ENCODE measurements around the gene SBSN. TPM values are rescaled to one million over a fixed set of nuclear protein-coding genes. Genes with fewer than 3 reads are reported as not detected.
A peak's percentile ranks its signal among the peaks of the same experiment; 100 is the strongest.

SBSN gene
- total RNA-seq, 4 donors from 2014 or later = 1.0 to 13.4 (median 1.2) TPM; not detected in 1

DNA sequence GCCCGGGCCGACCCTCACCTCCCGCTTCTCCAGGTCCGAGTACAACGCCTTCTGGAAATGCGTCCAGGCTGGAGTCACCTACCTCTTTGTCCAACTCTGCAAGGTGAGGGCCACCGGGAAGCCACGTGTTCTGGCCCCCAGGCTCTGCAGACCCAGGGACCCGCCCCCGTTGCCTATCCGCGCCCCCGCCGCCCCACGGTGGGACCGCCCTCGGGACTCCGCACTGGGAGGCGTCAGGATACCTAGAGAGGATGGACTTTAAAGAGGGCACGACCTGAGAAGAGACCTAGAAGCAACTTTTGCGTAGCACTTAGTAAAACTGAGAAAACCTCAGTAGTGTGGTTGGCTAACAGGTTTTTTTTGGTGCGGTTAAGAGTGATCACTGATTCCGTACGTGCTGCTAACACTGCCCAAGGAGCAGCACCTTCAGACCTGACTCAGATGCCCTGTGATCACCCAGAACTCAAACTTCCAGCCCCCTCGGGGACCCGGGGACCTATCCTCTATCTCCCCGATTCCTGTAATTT lies 17.8 kb upstream of the SBSN start:
- Histone ChIP-seq H3K27me3 (no peaks in the 10 kb centered on the region), H3K27ac (peak overlapping the region; percentile 59 to 91 (median 86)), H3K4me3 (peak overlapping the region; percentile 50 to 82), H3K9me3 (no peaks in the 10 kb centered on the region), H3K4me1 (peaks cover 0 to 44% (median 15%) of the 10 kb centered on the region in 3 donors), H3K36me3 (peaks cover 0 to 23% of the 10 kb centered on the region in 2 donors)
- 0 to 5% methylated on average over 4 to 8 of the region's 27 CpGs for whole genome bisulfite sequencing, 2 donors (ENCODE audit: low coverage in 1 of 2)
- no peak for TF ChIP-seq POLR2A (IDR thresholded peaks at IDR 0.05)
- TF ChIP-seq EP300 (IDR thresholded peaks at IDR 0.05) = no peak
- no peak for TF ChIP-seq POLR2AphosphoS5 (IDR thresholded peaks at IDR 0.05)
- TF ChIP-seq, protein P1, sequence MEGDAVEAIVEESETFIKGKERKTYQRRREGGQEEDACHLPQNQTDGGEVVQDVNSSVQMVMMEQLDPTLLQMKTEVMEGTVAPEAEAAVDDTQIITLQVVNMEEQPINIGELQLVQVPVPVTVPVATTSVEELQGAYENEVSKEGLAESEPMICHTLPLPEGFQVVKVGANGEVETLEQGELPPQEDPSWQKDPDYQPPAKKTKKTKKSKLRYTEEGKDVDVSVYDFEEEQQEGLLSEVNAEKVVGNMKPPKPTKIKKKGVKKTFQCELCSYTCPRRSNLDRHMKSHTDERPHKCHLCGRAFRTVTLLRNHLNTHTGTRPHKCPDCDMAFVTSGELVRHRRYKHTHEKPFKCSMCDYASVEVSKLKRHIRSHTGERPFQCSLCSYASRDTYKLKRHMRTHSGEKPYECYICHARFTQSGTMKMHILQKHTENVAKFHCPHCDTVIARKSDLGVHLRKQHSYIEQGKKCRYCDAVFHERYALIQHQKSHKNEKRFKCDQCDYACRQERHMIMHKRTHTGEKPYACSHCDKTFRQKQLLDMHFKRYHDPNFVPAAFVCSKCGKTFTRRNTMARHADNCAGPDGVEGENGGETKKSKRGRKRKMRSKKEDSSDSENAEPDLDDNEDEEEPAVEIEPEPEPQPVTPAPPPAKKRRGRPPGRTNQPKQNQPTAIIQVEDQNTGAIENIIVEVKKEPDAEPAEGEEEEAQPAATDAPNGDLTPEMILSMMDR (IDR thresholded peaks at IDR 0.05) = no peak
- peak; percentile 46 for ATAC-seq

DNA sequence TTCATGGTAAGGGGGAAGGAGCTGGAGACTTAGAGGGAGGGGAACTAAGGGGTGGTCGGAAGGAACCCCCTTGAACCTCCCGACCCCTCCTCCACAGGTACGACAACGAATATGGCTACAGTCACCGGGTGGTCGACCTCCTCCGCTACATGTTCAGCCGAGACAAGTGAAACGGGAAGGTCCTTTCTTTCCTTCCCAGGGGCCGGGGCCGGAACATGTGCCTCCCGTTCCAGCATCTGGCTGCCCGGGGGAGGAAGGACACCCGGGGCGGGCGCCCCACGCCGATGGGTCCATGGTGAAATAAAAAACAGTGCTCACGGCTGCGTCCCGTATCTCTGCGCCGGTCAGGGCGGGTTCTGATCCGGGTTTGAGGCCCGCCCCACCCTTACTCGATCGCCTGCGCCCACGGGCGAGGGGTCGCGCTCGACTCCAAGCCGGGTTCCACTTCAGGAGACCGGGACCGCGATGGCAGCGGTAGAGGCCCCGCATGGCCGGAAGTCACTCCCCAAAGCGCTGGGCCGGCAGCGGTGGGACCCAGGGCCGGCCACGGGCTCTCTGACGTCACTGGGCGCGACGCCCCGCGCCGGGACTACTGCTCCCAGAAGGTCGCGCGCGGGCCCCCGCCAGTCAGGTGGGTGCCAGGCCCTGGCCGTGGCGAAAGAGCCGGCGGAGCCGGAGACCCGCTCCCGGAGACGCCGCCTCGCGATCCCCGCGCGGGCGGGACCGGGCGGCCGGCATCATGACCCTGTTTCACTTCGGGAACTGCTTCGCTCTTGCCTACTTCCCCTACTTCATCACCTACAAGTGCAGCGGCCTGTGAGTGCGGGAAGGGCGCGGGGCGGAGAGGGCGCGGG lies 17.1 kb upstream of the SBSN start, which contains the start of gene TMEM147:
TSS of gene TMEM147 (plus strand) at position 626 of the 854 bp plus-strand sequence. CDS start at position 740, 114 bp downstream.
- H3K36me3 ChIP-seq = peaks cover 0 to 23% of the 10 kb centered on the region in 2 donors
- peak within 1 kb of the TSS; percentile 50 to 82 for H3K4me3 ChIP-seq
- TF ChIP-seq EP300 (IDR thresholded peaks at IDR 0.05) (no peak), POLR2A (IDR thresholded peaks at IDR 0.05) (peak; percentile 60 to 62), POLR2AphosphoS5 (IDR thresholded peaks at IDR 0.05) (peak; percentile 65)
- TF ChIP-seq, protein P1 (IDR thresholded peaks at IDR 0.05) = peak in 2 of 4 experiments; percentile 1 to 23
- peak within 1 kb of the TSS; percentile 59 to 91 (median 86) for H3K27ac ChIP-seq
- ATAC-seq = peak; percentile 98
- H3K9me3 ChIP-seq = no peaks in the 10 kb centered on the region
- WGBS, 2 donors (ENCODE audit: low coverage in 1 of 2) = 0% methylated on average over 3 of the region's 85 CpGs; no CpG with 5 or more reads in 1 of the 2 donors
- no peaks in the 10 kb centered on the region for H3K27me3 ChIP-seq
- peaks cover 0 to 44% (median 15%) of the 10 kb centered on the region in 3 donors for H3K4me1 ChIP-seq

DNA sequence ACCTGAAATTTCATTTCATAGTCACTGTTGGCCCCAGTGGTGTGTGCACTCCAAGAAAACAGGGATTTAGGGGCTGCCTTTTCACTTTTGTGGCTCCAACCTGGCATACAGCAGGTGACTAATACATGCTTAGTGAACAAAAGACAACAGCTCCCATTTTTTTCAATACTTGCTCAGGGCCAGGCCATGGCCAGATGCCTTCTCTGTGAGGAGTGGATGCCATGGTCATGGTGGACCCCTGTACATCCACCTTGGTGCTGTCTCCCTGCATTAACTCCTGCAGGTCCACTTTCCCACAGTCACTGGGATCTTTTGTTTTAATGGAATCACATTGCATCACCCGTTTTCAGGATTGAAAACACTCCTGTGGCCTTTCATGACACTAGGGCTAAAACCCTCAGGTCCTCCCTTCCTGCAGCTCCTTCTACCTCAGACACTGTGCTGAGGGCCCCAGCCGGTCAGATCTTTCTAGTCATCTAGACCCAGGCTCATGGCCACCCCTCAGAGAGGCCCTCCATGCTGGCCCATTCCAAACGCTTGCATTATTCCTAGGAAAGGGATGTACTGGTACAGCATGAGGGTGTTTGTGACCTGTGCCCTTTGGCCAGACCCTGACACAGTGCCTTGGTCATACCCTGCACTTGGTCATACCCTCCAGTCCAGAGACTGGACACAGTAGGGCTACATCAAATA lies 16.1 kb upstream of the SBSN start:
- Histone ChIP-seq H3K9me3 (no peaks in the 10 kb centered on the region), H3K4me3 (peak overlapping the region; percentile 50 to 82), H3K4me1 (peaks cover 0 to 43% (median 15%) of the 10 kb centered on the region in 3 donors), H3K36me3 (peaks cover 0 to 23% of the 10 kb centered on the region in 2 donors), H3K27me3 (no peaks in the 10 kb centered on the region), H3K27ac (peak overlapping the region in 3 of 4 donors; percentile 81 to 91 (median 90))
- TF ChIP-seq EP300 (IDR thresholded peaks at IDR 0.05) = no peak
- no peak for TF ChIP-seq POLR2A (IDR thresholded peaks at IDR 0.05)
- TF ChIP-seq, protein P1 (IDR thresholded peaks at IDR 0.05) = no peak
- no peak for TF ChIP-seq POLR2AphosphoS5 (IDR thresholded peaks at IDR 0.05)
- ATAC-seq = no peak
- WGBS, 2 donors (ENCODE audit: low coverage in 1 of 2) = 70% methylated on average over 2 of the region's 3 CpGs; no CpG with 5 or more reads in 1 of the 2 donors

DNA sequence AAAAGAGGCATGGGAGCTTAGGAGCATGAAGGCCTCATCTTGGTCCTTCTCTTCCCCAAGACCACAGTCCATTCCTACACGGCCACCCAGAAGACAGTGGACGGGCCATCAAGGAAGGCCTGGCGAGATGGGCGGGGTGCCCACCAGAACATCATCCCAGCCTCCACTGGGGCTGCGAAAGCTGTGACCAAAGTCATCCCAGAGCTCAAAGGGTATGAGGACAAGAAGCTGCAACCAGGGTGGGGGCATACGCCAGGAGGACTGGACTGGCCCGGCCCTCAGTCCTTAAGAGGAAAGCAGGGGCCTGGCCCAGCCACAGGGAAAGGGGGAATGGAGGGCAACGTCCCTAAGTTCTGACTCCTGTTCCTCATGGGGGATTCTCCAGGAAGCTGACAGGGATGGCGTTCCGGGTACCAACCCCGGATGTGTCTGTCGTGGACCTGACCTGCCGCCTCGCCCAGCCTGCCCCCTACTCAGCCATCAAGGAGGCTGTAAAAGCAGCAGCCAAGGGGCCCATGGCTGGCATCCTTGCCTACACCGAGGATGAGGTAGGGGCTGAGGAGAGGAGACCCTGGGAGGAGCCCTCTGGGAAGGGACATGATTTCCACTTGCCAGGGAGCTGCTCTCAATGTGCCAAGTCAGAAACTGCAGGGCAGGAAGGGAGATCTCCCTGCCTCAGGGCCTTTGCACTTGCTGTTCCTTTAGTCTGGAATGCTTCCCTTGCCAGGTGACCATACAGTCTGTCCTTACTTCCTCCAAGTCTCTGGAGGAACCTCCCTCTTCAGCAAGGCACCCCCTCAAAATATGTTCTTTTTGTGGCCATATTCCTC lies 15.4 kb upstream of the SBSN start:
- no peak overlapping the region for H3K4me3 ChIP-seq
- peaks cover 0 to 23% of the 10 kb centered on the region in 2 donors for H3K36me3 ChIP-seq
- ATAC-seq = no peak
- WGBS, 2 donors (ENCODE audit: low coverage in 1 of 2) = no CpG with 5 or more reads among the region's 15 CpGs
- no peaks in the 10 kb centered on the region for H3K9me3 ChIP-seq
- TF ChIP-seq POLR2A (IDR thresholded peaks at IDR 0.05) = no peak
- TF ChIP-seq POLR2AphosphoS5 (IDR thresholded peaks at IDR 0.05) = no peak
- no peak for TF ChIP-seq EP300 (IDR thresholded peaks at IDR 0.05)
- TF ChIP-seq, protein P1 (IDR thresholded peaks at IDR 0.05) = no peak
- no peaks in the 10 kb centered on the region for H3K27me3 ChIP-seq
- H3K4me1 ChIP-seq = peaks cover 0 to 36% (median 15%) of the 10 kb centered on the region in 3 donors
- H3K27ac ChIP-seq = no peak overlapping the region

Data from gastroesophageal sphincter (tissue), 4 donors.